Neutrophil (primary cell): ENCODE results near the gene NT5C3B.

ENCODE experiments used
- H3K27ac ChIP-seq: fragments of 200-600 bp; sonication (generic); 2 replicates; pipeline ENCODE4 v1.5.1; 2016; ENCODE audit warnings: mild to moderate bottlenecking, moderate library complexity
- H3K27me3 ChIP-seq: fragments of 200-600 bp; sonication (generic); 2 replicates; pipeline ENCODE4 v1.6.0; 2016; ENCODE audit warnings: mild to moderate bottlenecking
- H3K36me3 ChIP-seq: fragments of 200-600 bp; sonication (generic); 2 replicates; pipeline ENCODE4 v1.5.1; 2017
- H3K4me1 ChIP-seq, 2 experiments: fragments of 200-600 bp in 1 of 2; sonication (generic) in 1 of 2; 1 replicate in 1 of 2; 2 replicates in 1 of 2; pipeline versions ENCODE4 v1.5.1 to v1.6.1; 2013 to 2016; ENCODE audit warnings: low read depth in 1 of 2, low read length in 1 of 2, mild to moderate bottlenecking in 1 of 2, moderate library complexity in 1 of 2; ENCODE audit not compliant: control insufficient read depth in 1 of 2, insufficient read depth in 1 of 2
- H3K4me3 ChIP-seq, 2 experiments: fragments of 200-600 bp in 1 of 2; sonication (generic) in 1 of 2; 1 replicate in 1 of 2; 2 replicates in 1 of 2; pipeline ENCODE4 v1.5.1; 2013 to 2016; ENCODE audit warnings: low read depth in 1 of 2, low read length in 1 of 2, mild to moderate bottlenecking in 1 of 2, moderate library complexity in 1 of 2
- H3K9me3 ChIP-seq: fragments of 200-600 bp; sonication (generic); 2 replicates; pipeline ENCODE4 v1.5.1; 2016
- TF ChIP-seq, protein P1 (sequence below): fragments of 200-600 bp; sonication (generic); IDR thresholded peaks from 2 replicates; pipeline ENCODE4 v1.5.1; 2016; ENCODE audit warnings: antibody characterized with exemption

The NT5C3B gene

DNA sequence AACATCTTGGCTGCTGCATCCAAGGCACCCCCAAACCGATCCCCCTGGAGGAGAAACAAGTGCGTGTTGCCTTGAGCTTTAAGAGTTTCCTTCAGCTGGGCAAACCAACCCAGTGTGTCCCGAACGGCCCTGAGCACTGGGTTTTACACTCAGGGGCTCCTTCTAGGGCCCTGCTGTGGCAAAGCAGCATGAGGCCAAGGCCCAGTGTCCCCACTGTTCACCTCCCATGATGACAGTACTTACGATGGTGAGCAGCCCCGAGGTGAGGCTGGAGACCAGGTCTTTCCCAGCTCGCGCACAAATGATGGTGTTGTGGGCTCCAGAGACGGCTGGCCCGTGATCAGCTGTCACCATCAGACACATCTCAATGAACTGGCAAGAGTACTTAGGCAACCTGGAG is 35.8 kb upstream of the NT5C3B start:
- H3K36me3 ChIP-seq: peaks cover 79% of the 10 kb centered on the region
- H3K27ac ChIP-seq: no peak overlapping the region
- TF ChIP-seq, protein P1, sequence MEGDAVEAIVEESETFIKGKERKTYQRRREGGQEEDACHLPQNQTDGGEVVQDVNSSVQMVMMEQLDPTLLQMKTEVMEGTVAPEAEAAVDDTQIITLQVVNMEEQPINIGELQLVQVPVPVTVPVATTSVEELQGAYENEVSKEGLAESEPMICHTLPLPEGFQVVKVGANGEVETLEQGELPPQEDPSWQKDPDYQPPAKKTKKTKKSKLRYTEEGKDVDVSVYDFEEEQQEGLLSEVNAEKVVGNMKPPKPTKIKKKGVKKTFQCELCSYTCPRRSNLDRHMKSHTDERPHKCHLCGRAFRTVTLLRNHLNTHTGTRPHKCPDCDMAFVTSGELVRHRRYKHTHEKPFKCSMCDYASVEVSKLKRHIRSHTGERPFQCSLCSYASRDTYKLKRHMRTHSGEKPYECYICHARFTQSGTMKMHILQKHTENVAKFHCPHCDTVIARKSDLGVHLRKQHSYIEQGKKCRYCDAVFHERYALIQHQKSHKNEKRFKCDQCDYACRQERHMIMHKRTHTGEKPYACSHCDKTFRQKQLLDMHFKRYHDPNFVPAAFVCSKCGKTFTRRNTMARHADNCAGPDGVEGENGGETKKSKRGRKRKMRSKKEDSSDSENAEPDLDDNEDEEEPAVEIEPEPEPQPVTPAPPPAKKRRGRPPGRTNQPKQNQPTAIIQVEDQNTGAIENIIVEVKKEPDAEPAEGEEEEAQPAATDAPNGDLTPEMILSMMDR: no peak
- H3K9me3 ChIP-seq: no peaks in the 10 kb centered on the region
- H3K4me1 ChIP-seq: no peaks in the 10 kb centered on the region
- no peaks in the 10 kb centered on the region for H3K27me3 ChIP-seq
- H3K4me3 ChIP-seq: no peak overlapping the region

DNA sequence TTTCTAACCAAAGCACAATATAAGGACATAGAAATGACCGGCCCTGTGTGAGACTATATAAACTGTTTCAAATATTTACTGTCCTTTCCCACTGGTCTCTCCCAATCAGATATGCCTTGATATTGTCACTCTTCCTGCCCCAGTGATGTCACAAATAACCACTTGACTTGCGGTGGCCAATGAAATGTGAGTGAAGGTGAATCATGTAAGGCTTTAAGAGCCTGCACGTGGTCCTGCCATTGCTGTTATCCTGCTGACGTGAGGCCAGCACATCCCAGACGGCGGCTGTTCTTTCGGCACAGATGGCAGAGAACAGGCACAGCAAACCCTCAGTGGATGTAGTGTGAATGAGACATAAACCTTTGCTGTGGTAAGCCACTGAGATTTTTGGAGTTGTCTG is 34.6 kb upstream of the NT5C3B start:
- TF ChIP-seq, protein P1: no peak
- Histone ChIP-seq H3K27ac (no peak overlapping the region), H3K36me3 (peaks cover 69% of the 10 kb centered on the region), H3K4me1 (peaks cover 0 to 2% of the 10 kb centered on the region in 2 experiments), H3K27me3 (no peaks in the 10 kb centered on the region), H3K4me3 (no peak overlapping the region), H3K9me3 (no peaks in the 10 kb centered on the region)

DNA sequence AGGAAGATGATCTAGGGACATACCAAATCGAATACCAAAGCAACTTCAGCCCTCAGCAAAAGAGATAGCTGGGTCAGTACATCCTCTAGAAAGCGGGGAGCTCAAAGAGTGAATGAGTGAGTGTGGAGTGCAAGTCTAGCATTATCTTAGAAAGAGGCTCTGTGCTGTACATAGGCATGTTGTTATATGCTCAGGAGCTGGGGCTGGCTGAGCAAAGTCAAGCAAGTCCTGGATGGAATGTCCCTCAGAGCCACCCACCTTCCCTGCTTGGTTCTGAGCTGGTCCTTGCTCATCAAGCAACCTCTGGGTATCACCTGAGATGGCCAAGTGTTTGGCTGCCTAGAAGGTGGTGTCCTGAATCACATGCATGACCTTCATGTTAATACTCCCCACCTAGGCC is 34.1 kb upstream of the NT5C3B start:
- Histone ChIP-seq H3K27ac (no peak overlapping the region), H3K9me3 (no peaks in the 10 kb centered on the region), H3K4me3 (no peak overlapping the region), H3K36me3 (peaks cover 69% of the 10 kb centered on the region), H3K4me1 (peaks cover 3 to 4% of the 10 kb centered on the region in 2 experiments), H3K27me3 (no peaks in the 10 kb centered on the region)
- TF ChIP-seq, protein P1: no peak

DNA sequence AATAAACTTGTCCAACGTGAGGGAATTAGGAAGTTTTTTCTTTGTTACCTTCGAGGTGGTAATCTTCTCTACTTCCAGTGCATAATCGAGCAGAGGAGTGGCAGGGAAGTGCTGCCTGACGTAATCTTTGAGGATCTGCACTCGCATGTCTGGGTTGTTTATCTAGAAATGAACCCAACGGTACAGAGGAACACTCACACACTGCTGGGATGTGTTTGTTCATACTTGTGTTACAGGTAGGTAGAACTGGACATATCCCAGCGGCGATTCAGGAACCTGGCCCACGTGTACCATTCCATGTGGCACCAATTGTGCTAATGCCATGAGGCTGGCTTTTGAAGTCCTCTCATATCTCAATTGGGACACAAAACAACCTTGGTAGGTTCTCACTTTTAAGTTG is 33.4 kb upstream of the NT5C3B start:
- H3K27ac ChIP-seq: no peak overlapping the region
- no peaks in the 10 kb centered on the region for H3K27me3 ChIP-seq
- H3K4me3 ChIP-seq: no peak overlapping the region
- H3K4me1 ChIP-seq: peaks cover 7 to 9% of the 10 kb centered on the region in 2 experiments
- TF ChIP-seq, protein P1: no peak
- peaks cover 63% of the 10 kb centered on the region for H3K36me3 ChIP-seq
- no peaks in the 10 kb centered on the region for H3K9me3 ChIP-seq

DNA sequence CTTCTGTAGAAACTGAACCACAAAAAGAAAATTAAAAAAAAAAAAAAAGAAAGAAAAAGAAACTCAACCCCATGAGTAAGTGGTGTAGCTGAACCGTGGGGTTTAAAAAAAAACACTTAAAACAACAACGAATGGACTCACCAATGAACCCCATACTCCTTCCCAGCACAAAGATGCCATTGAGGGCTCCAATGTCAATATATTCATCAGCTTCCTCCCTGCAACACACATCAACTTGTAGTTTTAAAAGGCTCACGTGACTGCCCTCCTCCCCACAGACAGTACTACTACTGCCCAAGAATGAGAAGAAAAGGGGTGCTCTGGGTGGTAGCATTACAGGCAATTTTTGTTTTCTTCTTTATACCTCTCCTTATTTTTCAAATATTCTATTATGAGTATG is 32.5 kb upstream of the NT5C3B start:
- TF ChIP-seq, protein P1: no peak
- no peaks in the 10 kb centered on the region for H3K27me3 ChIP-seq
- H3K9me3 ChIP-seq: no peaks in the 10 kb centered on the region
- H3K27ac ChIP-seq: no peak overlapping the region
- peaks cover 15 to 17% of the 10 kb centered on the region in 2 experiments for H3K4me1 ChIP-seq
- peaks cover 55% of the 10 kb centered on the region for H3K36me3 ChIP-seq
- no peak overlapping the region for H3K4me3 ChIP-seq

DNA sequence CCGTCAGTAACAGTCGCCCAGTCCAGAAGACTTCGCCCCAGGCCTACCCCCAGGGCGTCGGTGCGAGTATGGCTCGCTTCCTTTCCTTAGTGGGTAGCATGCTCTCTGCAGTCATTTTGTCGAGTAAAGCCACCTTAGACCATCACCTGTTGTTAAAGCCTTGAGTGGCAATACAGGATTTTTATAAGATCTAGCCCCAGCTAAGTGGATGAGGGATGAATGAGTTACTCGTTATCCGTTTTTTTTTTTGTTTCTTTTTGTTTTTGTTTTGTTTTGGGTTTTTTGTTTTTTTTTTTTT is 29.5 kb upstream of the NT5C3B start:
- Histone ChIP-seq H3K27me3 (no peaks in the 10 kb centered on the region), H3K4me1 (peaks cover 19 to 20% of the 10 kb centered on the region in 2 experiments), H3K36me3 (peaks cover 26% of the 10 kb centered on the region), H3K4me3 (peak overlapping the region; percentile 81 to 89), H3K27ac (peak overlapping the region; percentile 79), H3K9me3 (no peaks in the 10 kb centered on the region)
- TF ChIP-seq, protein P1: peak; percentile 0
